HG03066 (cell line): Measurements from ENCODE around the gene FBXW4.
A peak's percentile ranks its signal among the peaks of the same experiment; 100 is the strongest.

Experiments used
- ATAC-seq: cut with Tn5 transposase; IDR thresholded peaks from one replicate; pipeline ENCODE4 v1.9.1; 2021; ENCODE audit warnings: low read depth; ENCODE audit not compliant: unreplicated experiment

The FBXW4 gene, protein sequence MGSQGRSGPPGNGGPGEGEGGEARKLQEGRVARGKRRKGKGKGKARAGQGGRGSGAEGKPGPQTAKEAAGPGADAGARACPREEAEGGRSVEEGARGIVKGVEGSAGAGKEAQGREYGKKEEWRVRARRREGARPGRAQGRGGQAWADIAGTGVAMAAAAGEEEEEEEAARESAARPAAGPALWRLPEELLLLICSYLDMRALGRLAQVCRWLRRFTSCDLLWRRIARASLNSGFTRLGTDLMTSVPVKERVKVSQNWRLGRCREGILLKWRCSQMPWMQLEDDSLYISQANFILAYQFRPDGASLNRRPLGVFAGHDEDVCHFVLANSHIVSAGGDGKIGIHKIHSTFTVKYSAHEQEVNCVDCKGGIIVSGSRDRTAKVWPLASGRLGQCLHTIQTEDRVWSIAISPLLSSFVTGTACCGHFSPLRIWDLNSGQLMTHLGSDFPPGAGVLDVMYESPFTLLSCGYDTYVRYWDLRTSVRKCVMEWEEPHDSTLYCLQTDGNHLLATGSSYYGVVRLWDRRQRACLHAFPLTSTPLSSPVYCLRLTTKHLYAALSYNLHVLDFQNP

DNA sequence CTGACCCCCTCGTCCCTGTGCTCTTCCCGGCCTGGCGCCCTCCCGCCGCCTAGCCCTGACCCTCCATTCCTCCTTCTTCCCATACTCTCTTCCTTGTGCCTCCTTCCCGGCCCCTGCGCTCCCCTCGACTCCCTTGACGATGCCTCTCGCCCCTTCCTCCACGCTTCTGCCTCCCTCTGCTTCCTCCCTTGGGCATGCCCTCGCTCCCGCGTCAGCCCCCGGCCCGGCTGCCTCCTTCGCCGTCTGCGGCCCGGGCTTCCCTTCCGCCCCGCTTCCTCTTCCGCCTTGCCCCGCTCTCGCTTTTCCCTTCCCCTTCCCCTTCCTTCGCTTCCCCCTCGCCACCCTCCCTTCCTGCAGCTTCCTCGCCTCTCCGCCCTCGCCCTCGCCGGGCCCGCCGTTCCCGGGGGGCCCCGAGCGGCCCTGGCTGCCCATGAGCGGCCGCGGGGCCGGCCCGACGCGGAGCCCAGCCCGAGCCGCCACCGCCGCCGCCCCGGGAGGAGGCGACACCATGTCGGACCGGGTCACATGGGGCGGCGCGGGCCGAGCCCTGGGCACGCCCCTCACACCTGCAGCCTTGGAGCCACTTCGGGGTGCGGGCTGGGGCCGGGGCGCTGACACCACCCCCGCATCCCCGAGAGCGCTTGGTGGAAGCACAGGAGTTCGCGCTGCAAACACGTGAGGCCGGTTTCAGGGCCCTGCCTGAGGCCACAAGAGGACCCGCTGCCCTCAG, at the start of gene FBXW4:
FBXW4 (minus strand) TSS at position 497 of the 730 bp plus-strand sequence; CDS start at position 432, 65 bp downstream.
- ATAC-seq = peak; percentile 57

DNA sequence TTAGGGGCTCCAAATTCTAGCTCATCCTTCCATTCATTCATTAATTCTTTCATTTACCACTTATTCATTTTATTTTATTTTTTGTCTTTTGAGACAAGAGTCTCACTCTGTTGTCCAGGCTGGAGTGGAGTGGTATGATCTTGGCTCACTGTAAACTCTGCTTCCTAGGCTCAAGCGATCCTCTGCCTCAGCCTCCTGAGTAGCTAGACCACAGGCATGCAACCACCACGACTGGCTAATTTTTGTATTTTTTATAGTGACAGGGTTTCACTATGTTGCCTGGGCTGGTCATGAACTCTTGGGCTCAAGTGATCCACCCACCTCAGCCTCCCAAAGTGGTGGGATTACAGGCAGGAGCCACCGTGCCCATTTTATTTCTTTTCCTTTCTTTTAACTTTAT, 49.3 kb upstream of the FBXW4 start:
- ATAC-seq = no peak

DNA sequence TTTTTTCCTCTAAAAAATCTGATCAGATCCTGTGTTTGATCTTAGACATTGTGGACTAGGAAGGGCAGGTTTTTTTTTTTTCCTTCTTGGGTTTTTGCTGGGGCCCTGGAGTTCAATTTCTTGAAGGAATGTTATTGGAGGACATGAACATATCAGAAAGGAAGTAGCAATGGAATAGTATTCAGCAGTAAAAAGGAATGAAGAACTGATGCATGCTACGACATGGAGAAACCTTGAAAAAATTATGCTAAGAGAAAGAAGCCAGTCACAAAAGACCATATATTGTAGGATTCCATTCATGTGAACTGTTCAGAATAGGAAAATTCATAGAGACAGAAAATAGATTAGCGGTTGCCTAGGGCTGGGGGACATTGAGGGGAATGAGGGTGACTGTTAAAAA, 47.0 kb upstream of the FBXW4 start:
- ATAC-seq = no peak

DNA sequence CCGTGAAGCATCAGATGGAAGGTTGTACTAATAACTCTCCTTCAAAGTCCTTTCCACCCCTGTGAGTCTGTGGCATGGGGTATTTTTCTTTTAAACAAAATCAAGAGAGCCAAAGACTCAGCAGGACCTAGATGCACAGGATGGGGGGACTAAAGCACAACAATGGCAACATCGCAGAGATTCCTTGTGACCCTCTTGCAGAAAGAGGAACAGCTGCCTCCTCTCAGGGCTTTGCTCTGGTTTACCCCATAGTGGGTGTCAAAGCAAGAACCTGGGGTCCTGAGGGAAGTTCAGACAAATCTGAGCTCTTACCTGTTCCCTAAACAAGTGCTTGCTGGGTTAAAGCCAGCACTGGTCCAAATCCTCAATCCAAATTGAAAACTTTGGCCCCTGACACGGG, 41.7 kb upstream of the FBXW4 start:
- no peak for ATAC-seq

DNA sequence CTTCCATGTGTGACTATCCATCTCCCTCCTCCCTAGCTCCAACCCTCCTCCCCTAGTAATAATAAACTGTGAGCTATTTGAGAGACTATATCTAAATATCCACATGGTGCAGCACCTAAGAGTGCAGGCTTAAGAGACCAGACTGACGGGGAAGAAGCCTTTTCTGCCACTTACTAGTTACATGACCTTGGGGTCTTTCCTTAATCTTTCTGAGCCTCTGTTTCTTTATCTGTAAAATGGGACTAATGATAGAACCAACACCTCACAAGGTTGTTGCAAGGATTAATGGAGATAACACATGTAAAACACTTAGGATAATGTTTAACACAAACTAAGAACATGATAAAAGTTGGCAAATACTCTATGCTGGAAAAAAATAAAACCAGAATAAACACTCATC, 37.1 kb upstream of the FBXW4 start:
- no peak for ATAC-seq

DNA sequence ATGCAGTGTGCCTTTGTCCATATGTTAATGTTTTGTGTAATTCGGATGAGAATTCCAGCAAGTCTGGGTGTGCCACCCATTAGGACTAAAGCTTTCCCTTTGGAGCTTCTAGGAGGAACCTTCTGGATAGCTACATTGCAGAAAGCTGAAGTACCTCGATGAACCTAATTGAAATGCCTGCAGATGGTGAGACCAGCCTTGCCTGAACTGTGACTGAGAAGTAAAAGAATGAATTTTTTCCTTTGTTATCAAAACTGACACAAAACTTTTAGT, 31.1 kb upstream of the FBXW4 start:
- no peak for ATAC-seq

DNA sequence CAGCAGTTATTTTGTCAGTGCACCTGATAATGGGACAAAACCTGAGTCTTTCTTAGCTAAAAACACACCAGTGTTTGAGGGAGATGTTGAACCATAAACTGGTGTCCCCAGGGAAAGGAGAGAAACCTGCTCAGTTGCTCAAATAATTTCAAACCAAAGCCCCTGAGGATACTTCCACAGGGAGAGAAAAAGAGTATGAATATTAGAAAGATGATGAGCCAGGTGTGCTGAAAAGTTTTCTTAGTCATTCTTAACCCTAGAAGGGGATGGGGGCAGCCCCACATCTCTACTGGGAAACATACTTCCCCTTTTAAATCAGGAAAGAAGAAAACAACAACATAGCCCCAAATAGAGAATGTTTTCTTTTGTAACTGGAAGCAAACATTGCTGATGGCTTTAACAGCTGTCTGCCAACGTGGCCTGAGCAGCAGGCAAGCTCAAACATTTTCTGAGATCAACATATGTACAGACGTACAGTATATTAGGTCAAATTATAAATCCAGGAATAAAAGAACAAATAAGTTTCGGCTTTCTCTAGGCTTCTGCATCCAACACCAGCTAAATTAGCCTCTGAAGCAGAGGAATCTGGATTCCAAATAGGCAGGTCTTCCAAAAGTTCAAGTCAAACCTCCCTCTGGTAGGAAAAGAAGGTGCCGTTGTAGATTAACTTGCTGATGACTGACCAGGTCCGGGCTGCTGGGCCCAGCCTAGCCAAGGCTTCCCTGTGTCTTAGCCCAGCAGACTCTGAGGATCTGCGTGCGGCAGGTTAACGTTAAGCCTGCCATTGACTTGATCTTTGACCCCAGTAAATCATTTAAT, 30.5 kb upstream of the FBXW4 start:
- ATAC-seq = no peak

DNA sequence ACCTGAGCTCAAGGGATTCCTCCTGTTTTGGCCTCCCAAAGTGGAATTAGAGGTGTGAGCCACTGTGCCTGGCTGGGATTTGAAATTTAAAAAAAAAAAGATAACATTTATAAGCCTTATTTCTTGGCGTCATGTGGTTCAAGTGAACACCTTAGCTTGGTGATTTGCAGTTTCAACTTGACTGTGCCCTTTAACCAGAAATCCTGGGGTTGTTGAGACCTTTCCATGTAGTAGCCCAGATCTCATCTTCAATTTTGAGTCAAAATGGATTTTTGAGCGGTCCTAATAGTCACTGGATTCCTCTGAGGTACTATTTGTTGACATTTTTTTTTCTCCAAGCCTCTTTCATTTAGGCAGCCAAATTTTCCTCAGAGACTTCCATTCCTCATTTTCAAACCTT, 29.5 kb upstream of the FBXW4 start:
- no peak for ATAC-seq

DNA sequence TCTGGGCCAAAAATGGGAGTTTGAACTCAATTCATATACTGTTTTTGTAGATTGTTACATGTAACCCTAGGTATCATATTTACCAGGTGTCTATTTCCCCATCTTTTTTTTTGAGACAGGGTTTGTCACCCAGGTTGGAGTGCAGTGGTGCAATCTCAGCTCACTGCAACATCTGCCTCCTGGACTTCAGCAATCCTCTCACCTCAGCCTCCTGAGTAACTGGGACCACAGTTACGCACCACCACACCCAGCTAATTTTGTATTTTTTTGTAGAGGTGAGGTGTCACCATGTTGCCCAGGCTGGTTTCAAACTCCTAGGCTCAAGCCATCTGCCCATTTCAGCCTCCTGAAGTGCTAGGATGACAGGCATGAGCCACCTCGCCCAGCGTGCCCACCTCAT, 28.2 kb upstream of the FBXW4 start:
- ATAC-seq = no peak

DNA sequence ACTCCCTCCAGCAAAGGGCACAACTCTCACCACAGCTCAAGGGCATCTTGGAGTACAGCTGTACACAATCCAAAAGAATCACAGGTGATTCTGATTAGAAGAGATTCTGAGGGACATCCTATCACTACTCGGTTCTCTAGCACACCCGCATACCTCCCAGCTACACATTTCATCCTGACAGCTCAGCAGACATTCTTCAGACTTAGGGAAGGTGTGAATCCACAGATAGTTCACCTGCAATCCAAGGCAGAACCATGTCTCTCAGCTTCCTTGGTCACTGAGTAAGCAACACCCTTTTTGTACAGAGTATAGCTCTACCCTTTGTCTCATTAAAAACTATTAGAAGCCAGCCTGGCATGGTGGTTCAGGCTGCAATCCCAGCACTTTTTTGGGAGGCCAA, 26.8 kb upstream of the FBXW4 start:
- ATAC-seq = no peak

DNA sequence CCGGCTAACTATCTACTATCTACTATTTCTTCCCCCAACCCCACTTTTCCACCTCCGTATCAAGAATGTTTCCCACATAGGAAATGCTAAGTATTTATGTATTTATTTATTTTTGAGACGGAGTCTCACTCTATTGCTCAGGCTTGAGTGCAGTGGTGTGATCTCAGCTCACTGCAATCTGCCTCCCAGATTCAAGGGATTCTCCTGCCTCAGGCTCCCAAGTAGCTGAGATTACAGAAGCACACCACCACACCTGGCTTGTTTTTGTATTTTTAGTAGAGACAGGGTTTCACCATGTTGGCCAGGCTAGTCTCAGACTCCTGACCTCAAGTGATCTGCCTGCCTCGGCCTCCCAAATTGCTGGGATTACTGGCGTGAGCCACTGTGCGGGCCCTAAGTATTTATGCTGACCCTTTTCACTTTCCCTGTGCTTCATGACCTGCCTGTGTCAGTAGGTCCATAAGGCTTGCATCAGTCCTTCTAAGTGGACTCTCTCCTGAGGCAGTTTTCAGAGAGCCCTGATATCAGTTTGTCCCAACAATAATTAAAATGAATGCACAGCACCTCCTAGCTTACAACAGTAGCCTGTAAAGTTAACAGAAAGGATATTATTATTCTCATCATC, 25.7 kb upstream of the FBXW4 start:
- no peak for ATAC-seq

DNA sequence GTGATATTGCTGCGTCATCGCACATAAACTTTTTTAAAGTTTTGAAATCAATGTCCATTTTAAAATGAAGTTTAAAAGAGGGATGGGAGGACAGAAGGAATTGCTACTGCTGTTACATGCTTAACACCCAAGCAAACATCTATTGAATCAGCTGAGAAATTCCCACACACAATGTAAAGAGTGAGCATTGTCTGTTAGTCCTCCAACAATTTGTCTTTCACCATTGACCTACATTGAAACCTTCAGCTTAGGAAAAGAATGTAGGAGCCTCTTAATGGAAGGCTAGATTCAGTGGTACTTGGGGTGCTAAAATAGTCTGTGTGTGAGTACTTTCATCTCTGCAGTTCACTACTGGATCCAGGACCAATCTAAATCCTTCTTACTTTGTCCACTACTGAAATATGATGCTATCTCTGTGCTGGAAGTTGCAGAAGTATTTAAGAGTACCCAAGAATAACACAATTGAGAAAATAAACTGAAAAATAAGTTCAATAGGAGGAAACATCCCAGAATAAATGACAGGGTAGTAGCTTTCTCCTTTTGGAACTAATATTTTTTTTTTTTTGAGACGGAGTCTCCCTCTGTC, 23.8 kb upstream of the FBXW4 start:
- no peak for ATAC-seq

DNA sequence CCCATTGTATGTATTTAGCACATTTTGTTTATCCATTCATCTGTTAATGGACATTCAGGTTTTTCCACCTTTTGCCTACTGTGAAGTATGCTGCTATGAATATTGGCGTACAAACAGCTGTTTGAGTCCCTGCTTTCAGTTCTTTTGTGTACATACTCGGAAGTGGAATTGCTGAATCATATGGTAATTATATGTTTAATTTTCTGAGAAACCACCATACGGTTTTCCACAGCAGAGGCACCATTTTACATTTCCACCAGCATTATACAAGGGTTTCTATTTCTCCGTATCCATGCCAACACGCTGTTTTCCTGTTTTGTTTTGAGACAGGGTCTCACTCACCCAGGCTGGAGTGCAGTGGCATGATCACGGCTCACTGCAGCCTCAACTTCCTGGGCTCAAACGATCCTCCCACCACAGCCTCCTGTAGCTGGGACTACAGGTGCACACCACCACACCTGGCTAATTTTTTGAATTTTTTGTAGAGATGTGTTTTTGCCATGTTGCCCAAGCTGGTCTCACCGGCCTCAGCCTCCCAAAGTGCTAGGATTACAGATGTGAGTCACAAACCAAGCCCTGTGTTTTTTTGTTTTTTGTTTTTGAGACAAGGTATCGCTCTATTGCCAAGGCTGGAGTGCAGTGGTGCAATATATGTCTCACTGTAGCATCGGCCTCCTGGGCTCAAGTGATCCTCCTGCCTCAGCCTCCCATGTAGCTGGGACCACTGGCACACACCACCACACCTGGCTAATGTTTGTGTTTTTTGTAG, 22.1 kb upstream of the FBXW4 start:
- no peak for ATAC-seq

DNA sequence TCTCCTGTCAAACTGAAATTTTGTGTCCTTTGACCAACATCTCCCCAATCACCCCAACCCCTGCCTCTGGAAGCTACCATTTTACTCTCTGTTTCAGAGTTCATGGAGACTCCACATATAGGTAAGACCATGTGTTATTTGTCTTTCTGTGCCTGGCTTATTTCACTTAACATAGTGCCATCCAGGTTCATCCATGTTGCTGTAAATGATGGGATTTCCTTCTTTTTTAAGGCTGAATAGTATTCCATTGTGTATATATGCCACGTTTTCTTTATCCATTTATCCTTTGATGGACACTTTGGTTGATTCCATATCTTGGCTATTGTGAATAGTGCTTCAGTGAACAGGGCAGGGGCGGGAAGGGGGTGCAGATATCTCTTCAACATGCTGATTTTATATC, 18.0 kb upstream of the FBXW4 start:
- no peak for ATAC-seq

DNA sequence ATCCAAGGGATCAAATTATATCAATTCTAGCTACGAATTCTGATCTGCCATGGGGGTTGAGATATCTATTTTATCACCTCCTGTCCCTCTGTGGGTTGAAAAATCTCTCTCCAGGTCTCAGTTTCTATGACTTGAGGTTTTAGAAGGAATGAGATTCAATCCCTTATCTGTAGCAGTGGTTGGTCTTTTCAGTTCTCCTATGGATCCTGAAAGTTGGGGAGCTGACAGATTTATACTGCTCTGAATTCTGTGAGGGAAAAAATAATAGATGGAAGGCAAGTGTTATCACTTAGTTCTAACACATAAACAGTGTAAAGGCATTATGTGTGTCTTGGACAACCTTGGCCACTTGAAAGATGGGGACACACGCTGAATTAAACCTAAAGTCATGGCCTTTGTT, 15.8 kb upstream of the FBXW4 start:
- no peak for ATAC-seq

DNA sequence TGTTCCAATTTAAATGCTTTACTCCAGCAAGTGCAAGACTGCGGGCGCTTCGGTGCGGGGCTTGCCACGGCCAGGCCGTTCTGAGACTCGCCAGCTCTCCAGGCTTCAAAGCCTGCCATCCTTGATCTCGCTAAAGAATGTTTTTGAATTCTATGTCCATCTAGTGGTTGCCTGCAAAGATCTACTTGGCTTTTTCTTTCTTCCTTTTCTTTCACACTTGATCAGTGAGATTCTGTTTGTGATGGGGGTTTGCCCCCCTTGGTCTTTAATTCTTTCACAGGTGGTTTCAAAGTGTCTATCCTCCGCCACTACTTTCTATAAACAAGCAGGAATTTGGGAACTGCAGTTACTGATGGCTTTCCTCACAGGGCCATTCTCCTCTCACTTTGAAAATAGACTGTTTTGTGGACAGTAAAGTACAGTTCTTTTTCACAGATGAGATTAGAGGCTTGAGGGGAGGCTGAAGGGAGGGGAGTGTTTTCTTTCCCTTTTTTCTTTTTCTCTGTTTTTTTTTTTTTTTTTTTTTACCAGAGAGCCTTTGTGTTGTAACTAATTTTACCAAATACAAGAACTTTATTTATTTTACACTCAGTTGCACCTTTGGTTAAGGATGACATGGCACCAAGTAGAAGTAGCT, 15.2 kb upstream of the FBXW4 start:
- no peak for ATAC-seq

DNA sequence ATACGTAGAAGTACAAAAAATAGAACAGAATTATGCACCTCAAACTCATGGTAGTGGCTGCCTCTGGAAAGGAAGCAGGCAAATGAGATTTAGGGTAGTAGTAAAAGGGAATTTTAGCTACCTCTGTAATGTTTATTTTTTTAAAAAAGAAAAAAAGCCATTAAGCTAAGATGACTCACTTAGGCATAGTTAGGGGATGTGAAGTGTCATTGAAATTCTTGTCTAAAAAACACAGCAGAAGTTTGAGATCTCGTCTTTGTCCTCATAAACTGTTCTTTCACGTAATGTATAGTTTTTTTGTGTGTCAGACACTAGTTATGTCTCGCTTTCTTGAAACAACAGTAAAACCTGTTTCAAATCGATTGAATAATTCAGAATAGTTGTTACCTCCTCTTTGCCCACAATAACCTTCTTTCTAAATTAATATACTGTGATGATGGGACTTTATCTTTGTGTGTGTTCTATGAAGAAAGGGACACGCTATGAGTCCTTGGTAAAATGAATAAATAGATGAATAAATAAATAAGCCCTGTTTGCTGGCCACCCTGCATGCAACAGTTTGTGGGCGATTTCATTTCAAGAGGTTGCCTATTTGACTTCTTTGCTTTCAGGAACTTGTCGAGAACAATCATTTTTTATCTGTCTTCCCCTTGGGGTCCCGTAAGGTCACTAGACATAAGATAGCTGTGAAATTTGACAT, 14.5 kb upstream of the FBXW4 start:
- ATAC-seq = no peak

DNA sequence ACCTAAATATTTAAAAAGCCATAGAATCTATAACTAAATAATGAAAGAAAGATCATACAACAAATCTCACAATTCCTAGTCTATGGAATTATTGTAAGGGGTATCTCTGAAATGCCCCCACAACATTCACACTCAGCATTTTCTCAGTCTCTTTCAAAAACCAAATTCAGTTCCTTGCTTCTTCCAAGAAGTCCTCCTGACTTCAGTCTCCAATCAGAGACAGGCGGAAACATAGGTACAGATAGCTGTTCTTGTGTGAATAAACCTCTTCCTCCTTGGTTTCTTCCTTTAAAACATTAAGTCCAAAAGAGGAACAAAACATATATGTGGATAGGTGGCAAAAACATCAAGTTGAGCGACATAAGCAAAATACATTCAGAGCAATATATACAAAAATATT, 13.9 kb upstream of the FBXW4 start:
- ATAC-seq = no peak

DNA sequence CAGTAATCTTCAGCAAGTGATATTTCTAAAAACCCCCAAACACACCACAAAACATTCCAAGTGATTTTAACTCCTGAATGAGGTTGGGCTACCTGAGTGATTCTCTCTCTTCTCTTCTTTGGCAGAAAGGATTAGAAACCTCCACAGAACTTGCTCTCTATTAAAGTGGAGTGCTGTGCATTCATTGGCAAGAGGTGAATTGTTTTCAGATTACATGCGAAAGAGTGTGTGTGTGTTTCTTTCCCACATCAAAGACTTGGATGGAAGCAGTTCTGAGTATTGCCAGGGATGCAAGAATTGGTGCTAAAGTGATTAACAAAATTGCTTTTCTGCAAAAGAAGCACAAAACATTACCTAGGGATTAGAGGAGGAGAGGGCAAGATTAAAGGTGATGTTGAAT, 13.1 kb upstream of the FBXW4 start:
- ATAC-seq = no peak
